GM18867 (cell line): Measurements from ENCODE around the gene PTGES.

Source experiments
- ATAC-seq: cut with Tn5 transposase; IDR thresholded peaks from one replicate; pipeline ENCODE4 v1.9.1; 2021; ENCODE audit warnings: mild to moderate bottlenecking, moderate library complexity; ENCODE audit not compliant: unreplicated experiment

The PTGES gene

GRCh38 chr9:129696944-129697655 lies 55.7 kb downstream of the PTGES start:
- ATAC-seq = no peak

DNA sequence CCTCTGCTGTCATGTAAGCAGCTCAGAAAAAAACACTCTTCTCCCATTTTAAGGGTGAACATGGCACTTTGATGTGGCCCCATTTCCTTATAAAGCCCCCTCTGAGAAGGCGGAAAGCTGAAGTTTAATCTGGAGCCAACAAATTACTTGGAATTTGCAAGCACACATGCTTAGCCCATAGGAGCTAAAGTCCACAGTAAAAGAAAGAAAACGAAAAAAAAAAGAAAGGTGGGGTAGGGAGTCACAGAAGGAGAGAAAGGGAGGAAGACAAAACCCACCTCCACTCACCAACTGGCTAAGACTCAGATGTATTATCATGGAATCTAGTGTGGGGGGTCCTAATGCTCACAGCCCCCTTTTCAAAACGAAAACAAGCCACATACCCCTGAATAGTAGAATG lies 57.0 kb downstream of the PTGES start:
- ATAC-seq = no peak

GRCh38 chr9:129694243-129694646 lies 58.6 kb downstream of the PTGES start:
- ATAC-seq = no peak

DNA sequence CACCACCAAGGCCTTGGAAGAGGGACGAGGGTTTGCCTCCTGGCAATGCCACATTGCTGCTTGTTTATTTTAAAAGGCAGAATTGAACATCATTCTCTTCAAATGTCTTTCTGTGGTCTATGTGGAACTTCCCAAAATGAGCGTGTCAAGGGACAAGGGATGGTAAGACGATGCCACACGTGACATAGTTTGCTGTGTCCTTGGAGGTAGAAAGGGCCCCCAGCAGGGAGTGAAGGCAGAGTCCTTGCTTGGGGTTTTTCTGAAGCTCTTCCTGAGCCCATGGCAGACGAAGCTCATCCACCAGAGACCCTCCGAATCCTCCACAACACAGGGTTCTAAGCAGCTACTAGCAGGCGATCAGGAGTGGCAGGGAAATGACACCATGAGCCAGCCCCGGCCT lies 59.1 kb downstream of the PTGES start:
- no peak for ATAC-seq

- ATAC-seq = no peak
Observed at GRCh38 chr9:129692534-129692933, 60.3 kb downstream of the PTGES start.
